Non-pigmented ciliary epithelial cell (primary cell): ENCODE data around the gene JMY.

Experiments used
- DNase-seq: peaks from one replicate; pipeline ENCODE4 v3.0.0-alpha.2; 2010; ENCODE audit warnings: low read depth

Gene JMY, protein sequence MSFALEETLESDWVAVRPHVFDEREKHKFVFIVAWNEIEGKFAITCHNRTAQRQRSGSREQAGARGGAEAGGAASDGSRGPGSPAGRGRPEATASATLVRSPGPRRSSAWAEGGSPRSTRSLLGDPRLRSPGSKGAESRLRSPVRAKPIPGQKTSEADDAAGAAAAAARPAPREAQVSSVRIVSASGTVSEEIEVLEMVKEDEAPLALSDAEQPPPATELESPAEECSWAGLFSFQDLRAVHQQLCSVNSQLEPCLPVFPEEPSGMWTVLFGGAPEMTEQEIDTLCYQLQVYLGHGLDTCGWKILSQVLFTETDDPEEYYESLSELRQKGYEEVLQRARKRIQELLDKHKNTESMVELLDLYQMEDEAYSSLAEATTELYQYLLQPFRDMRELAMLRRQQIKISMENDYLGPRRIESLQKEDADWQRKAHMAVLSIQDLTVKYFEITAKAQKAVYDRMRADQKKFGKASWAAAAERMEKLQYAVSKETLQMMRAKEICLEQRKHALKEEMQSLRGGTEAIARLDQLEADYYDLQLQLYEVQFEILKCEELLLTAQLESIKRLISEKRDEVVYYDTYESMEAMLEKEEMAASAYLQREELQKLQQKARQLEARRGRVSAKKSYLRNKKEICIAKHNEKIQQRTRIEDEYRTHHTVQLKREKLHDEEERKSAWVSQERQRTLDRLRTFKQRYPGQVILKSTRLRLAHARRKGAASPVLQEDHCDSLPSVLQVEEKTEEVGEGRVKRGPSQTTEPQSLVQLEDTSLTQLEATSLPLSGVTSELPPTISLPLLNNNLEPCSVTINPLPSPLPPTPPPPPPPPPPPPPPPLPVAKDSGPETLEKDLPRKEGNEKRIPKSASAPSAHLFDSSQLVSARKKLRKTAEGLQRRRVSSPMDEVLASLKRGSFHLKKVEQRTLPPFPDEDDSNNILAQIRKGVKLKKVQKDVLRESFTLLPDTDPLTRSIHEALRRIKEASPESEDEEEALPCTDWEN

DNA sequence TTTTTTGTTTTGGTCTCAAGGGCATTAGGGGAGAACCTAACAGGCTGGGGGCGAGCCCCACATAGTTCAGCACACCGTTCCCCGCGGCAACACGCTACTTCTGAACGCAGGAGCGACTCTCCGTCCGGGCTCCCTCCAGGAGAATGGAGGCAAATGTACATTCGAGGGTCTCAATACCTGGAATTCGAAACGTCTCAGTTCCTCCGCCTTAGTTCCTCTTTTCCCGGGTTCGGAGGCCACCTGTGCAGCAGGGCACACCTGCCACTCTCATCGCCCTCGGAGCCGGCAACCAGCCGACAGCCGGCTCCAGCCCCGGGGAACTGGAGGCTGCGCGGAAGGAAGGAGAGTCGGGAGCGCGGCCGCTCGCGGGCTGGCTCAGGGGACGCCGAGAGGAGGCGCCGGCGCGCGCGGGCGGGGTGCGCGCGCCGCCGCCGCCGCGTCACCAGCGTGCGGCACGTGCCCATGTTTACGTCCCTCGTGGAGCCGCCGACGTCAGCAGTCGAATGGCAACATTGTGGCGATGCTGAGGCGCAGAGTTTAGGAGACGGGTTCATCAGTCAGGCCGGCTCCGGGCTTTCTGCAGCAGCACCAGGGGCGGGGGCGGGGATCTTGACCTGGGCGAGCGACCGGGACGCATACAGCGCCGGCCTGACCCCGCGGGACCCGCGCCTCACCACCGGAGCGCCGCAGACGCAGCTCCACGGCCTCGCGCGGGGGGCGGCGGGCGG lies at the start of gene JMY:
Gene JMY, plus strand, starts transcription at position 498 of the 728 bp plus-strand sequence. CDS start 520 bp downstream, outside the sequence.
- DNase-seq = no peak

DNA sequence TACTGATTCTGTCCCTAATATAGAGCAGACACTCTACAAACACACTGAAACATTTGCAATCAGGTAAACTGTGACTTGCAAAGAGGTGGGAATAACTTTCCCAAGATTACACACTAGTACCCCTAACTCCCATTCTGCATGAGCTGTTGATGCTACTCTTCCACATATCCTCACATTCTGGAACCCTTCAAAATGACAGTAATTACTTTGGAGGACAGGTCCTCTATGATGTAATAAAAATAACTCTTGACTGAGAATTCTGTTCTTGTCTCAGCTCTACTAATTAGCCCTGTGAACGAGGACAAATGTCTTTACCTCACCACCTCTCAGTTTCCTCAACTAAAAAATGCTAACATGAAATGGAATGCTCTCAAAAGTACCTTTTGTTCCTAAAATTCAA lies 49.5 kb upstream of the JMY start:
- DNase-seq = no peak

DNA sequence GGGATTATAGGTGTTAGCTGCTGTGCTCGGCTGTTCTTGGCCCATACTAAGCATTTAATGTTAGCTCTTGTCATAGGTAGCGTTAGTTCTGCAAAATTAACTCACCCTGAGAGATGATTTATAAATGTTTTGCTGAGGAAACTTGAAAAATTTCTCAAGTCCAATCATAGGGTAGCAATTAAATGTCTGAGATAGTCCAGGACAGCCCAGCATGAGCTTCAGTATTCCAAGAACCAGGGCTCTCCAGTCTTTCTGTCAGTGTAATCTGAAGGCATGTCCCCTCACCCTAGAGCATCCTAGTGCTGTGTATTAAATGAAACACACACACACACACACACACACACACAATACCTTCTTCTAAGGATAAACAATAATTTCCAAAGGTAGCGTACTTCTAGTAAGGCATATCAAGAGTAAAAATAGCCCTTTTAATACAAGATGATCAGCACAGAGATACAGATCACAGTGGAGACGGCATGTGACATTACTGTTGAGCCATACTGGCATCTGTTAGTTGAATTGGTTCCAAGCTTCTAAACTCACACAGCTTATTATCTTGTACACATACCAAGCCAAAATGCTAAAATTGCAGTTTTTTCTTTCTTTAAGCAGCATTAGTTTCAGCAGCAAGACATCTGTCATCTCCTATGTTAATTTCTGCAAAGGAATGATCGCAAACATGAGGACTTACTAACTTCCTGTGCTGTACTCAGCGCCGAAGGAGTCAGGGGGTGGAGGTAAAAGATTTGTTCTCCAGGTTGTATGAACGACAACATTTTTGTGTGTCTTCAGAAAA lies 46.3 kb upstream of the JMY start:
- DNase-seq = no peak

DNA sequence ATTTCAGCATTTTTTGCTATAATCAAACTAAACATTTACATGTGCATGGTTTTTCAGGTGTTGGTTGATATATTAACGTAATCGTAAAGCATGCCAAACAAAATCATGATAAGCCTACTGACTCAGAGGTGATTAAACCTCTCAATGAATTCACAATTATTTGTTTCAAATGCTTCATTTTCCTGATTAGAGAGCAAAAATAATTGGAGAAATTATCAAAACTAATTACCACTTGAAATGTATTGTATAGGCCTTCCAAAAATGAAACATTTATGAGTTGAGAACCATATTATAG lies 45.7 kb upstream of the JMY start:
- DNase-seq = no peak

DNA sequence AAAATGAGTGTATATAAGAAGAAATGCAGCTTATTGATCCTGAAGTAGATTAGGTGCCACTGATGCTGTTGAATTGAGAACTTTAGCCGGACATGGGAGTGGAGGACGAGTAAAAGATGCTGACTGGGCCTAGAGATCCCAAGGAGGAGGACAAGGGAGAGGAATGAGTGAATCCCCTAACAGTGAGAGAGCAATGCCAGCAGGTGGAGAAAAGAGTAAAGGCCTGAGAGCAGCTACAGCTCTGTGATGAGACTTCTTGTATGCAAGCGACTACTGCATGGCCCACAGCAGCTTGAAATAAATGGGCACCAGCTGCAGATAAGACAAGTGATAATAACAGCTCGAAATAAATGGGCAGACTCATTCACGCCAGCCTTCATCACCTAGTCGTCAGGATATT lies 44.5 kb upstream of the JMY start:
- DNase-seq = no peak

DNA sequence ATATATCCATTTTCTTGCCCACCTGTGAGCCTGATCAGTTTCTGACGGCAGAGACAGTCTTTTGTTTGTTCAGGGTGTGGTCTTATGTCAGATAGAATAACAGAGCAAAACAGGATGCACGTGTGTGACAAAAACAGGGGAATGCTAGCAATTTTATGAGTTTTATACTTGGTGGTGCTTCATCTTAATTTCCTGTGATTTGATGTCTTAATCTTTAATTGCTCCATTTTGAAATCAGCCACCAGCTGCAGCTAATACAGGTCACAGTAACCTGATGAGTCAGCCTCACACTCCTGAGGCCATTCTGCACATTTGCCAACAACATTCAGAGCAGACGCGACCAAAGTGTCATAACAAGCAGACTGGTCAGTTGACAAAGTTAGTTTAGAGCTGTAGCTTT lies 42.3 kb upstream of the JMY start:
- no peak for DNase-seq

DNA sequence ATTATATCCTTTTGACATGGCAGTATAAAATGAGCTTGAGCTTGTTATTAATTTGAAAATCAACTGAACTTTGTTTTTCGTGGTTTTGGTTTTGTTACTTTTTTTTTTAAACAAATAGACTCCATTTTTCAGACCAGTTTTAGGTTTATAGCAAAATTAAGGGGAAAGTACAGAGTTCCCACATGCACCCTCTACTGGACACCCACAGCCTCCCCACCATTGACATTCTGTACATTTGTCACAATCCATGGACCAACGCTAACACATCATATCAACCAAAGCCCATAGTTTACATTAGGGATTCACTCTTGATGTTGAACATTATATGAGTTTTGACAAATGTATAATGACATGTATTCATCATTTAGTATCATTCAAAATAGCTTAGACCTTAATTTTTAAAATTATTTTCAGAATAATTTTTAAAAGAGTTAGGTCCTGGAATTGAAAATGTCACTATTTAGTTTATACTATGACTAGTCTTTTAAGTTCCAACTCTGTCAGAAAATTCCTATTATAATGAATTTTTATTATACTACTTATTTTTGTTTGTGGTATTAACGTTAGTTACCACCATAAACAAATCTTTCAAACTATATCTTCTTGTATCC lies 35.3 kb upstream of the JMY start:
- DNase-seq = no peak

DNA sequence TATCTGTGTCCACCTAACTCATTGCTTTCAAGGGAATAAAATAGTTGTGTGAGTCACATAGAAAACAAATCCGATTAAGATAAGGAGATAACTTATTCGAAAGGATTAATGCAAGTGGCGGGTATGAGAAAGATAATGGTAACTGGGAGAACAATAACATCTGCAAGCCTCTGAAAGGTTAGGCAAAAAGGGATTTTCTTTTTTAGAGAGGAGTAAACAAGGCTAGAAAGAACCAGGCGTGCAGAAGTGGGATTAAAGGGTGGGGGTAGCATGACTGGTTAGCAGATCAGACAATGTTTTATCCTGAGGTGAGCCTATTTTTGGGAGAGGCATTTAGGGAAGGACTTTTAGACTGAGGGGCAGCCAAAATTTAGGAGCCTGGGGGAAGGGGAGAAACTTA lies 34.7 kb upstream of the JMY start:
- DNase-seq = no peak

DNA sequence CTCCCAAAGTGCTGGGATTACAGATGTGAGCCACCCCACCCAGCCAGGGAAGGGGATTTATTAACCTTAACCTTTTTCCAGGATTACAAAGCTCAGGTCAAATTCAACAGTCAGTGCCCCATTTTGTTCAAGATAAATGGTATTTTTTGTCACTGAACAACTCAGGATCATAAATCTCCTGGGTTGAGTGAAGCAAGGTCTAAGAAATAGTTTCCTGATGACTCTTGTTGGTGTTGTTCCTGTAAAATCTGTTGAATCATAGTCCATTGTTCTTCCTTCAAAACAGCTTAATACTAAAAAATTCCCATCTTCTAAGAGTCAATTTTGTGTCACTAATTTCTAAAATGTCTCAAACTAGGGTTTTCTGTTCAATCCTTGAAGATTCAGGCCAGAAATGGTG lies 33.9 kb upstream of the JMY start:
- DNase-seq = no peak

DNA sequence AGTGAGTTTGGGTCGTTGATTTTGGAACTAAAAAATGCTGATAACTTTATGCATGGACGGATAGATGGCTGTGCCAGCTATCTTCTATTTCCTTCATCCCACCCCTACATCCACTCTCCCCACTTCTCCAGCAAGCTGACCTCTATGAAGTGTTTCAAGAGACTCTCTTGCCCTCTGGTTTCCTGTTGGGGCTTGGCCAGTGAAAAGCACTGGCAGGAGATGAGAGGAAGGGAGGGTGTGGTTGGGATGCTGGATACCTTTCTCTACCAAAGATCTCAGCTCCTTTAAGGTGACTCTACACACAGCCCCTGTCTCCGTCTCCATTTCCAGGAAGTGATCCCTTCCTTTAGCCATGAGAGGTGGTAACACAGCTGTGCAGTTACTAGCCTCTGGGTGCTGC lies 30.0 kb upstream of the JMY start:
- no peak for DNase-seq

DNA sequence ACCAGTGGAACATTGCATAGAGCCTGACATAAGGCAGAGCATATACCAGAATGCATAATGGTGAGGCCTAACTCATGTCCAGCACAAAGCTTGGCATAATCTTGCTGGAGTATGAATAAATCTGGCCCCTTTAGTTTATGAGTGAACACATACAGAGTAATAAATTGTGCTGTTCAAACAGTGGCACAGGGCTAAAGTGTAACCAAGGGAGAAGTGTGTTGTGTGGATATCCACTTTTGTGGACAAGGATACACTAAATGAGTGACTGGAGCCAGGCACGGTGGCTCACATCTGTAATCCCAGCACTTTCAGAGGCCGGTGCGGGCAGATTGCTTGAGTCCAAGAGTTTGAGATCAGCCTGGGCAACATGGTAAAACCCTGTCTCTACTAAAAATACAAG lies 29.4 kb upstream of the JMY start:
- no peak for DNase-seq

DNA sequence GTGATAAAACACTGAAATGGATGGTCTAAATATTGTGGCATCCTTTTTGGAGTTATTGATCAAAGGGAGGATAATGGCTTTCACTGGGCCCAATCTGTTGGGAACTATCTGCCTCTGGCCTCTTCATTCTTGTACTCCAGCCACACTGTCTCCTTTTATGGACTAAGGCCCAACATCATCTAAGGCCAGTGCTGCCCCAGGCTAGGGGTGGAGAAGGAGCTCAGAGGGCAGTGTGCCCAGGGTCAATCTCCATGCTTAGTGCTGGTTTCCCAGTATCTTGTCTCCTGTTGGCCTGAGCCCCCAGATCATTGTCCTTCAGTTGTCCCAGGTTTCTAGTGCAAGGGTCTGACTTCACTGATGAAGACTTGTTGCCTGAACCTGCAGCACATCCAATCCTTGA lies 26.4 kb upstream of the JMY start:
- DNase-seq = no peak

DNA sequence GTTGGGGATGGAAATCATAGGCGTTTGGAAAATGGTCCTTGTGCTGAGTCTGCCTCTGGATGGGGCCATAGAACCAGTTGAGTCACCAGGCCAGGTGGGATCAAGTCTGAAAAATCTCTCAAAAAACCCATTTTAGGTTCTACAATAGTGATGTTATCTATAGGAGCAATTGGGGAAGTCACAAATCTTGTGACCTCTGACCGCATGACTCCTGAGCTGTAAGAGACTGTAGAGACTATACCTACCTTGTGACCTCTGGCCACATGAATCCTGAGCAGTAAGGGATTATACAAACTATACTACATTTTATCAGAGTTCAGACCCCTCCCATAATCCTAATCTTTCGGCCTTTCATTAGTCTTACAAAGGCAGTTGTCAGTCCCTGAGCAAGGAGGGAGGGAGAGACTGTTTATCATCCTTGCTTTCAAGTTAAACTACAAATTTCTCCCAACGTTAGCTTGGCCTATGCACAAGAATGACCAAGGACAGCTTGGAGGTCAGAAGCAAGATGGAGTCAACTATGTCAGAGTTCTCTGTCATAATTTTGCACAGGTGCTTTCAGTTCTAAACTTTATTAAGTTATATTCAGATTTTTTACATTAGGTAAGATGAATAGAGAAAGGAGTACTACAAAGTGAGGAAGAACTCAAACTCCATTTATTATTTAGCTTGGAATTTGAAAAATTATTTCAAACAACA lies 11.5 kb upstream of the JMY start:
- no peak for DNase-seq

DNA sequence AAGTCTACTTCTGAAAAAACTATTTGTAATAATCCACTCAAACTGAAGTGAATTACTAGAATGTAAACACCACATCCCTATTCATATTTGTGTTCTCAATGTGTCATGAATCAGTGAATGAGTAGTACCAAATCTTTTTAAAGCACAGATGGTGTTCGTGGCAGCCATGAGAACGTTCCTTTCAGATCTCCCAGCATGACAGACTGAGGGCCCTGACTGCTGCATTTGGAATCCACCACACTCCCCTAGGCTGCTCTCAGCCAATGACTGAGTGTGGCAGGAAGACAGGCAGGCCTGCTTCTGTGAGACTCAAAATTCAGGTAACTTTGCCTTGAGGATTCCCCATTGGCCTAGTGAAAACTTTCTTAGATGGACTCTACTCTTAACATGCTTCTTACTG lies 10.9 kb upstream of the JMY start:
- no peak for DNase-seq

DNA sequence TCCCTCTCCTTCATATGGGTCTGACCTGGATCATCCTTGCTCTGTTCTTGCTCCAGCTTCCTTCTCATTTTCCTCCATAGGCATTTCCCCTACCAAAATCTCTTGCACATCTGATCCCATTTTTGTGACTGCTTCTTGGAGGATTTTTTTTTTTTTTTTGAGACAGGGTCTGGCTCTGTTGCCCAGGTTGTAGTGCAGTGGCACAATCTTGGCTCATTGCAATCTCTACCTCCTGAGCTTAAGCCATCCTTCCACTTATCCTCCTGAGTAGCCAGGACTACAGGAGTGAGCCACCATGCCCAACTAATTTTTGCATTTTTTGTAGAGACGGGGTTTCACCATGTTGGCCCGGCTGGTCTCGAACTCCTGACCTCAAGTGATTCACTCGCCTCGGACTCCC lies 10.5 kb upstream of the JMY start:
- no peak for DNase-seq

DNA sequence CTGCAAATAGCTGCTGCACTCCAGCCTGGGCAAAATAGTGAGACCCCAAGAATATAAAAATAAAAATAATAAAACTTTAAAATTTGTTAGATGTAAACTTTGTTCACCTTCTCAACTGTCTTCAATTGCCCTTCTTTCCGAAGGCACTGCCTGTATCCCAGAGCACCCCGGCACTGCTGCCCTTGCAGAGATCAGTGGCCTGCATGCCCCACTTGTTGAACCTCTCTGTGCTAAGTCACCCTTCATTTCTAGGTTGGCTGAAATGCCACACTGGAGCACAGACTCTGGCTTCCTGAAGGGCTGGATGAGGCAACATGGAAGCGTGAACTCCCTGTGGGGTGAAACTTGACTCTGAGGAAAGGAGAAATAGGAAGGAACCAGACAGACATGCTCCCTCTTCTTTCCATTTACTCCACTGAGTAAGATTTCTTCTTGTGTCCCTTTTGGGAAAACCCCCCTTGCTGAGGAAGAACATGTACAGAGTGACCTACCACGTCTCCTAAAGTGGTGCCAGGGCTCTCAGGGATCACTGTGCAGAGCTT lies 8.4 kb upstream of the JMY start:
- DNase-seq = no peak

DNA sequence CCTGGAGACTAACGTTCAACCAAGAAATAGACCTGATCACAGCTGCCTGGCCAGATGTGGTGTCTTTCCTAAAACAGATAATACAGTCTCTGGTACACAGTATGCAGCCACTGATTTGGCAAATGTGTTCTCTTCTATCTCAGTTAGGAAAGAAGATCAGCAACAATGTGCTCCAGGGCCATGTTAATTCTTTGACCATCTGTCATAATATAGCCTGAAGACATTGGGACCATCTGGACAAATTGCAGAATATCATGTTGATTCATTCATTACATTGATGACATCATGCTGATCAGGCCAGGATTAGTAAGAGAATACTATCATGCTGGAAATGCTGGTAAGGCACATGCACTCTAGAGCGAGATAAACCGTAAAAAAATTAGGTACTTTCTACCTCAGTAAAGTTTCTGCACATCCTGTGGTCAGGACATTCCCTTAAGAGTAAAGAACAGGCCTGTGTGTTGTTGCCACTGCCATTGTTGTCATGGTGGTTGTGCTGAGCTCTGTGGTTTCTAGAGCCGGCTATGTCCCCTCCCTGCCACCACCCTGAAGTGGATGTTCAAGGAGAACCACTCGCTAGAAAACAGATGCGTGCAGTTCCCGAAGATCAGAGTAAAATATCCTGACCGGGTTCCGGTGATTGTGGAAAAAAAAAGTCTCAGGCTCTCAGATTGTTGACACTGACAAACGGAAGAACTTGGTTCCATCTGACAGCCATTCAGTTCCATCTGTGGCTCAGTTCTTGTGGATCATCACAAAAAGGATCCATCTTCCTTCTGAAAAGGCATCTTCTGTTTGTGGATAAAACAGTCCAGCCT lies 6.4 kb upstream of the JMY start:
- DNase-seq = peak; percentile 50

DNA sequence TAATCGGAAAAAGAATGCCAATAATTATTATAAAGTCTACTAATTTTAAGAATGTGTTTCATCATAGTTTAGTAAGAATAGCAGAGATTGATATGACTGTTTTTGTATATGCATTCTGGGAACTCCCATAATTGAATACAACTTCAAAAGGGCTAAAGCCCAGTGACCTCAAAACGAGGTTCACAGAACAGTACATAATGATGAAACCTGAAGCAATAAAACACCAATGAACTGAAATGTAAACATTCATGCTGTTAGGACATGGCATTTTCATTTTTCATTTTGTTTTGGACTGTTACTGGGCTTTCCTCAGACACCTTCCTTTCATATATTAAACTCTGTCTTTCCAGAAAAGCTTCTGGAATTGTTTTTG lies 684 bp upstream of the JMY start:
- no peak for DNase-seq

DNA sequence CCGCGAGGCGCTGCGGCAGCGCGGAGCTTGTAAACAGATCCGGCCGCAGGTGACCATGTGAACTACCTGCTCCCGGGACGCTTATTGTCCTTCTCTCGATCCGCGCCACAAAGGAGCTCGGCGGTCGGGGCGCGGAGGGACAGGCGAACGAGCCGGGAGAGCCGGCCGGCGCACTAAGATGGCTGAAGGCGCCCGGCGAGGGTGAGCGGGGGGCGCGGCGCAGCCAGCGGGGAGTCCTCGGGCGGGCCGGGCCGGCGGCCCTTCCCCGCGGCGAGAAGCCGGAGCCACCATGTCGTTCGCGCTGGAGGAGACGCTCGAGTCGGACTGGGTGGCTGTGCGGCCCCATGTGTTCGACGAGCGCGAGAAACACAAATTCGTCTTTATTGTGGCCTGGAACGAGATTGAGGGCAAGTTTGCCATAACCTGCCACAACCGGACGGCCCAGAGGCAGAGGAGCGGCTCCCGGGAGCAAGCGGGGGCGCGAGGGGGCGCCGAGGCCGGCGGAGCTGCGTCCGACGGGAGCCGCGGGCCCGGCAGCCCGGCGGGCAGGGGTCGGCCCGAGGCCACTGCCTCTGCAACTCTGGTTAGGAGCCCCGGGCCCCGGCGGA lies 535 bp downstream of the JMY start:
- DNase-seq = no peak
